ENCODE measurements around the gene ZBTB7C.

ZBTB7C gene

GRCh38 chr18:48229552-48229981, 179.6 kb downstream of the ZBTB7C start:
- DNase-seq (ENCODE audit: low spot score), result no peak
- TF ChIP-seq CTCF (IDR thresholded peaks at IDR 0.05; ENCODE audit: extremely low read depth, missing control alignments), result no peak

DNA sequence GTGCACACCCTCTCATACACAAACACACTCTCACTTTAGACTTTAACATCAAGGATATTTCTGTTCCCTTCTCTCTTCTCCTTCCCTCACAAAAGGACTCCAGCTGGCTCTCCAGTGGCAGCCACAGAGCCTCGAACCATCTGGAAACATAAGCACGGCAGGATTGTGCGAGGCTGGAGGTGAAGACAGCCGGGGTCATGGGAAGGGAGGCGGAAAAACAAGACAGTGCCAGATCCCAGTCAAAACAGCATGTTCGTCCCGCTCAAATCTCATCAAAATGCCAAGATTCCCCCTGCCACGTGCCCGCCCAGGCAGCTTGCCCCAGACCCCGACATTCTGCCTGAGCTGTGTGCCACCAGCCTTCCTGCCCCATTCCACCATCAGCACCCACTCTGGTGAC, 180.3 kb downstream of the ZBTB7C start:
- TF ChIP-seq CTCF (IDR thresholded peaks at IDR 0.05; ENCODE audit: extremely low read depth, missing control alignments), result no peak
- DNase-seq (ENCODE audit: low spot score), result no peak

DNA sequence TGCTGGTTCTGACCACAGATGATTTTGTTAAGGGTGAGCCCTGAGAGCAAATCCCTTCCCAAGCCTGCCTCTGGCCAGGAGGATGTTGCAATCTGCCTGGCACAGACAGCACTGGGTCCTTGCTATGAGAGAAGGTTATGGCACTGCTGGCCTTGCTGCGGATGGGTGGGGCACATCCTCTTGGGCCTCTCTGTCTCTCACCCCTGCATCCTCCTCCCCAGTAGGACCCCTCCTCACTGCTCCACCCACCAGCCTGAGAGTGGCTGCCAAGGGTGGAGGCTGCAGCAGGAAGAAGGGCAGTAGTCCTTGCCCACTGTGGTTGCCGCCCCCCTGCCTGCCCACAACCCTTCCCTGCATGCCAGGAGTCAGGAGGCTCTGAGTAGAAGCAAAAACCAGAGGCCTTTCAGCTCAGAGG, 180.9 kb downstream of the ZBTB7C start:
- TF ChIP-seq CTCF (IDR thresholded peaks at IDR 0.05; ENCODE audit: extremely low read depth, missing control alignments), result no peak
- DNase-seq (ENCODE audit: low spot score), result no peak

DNA sequence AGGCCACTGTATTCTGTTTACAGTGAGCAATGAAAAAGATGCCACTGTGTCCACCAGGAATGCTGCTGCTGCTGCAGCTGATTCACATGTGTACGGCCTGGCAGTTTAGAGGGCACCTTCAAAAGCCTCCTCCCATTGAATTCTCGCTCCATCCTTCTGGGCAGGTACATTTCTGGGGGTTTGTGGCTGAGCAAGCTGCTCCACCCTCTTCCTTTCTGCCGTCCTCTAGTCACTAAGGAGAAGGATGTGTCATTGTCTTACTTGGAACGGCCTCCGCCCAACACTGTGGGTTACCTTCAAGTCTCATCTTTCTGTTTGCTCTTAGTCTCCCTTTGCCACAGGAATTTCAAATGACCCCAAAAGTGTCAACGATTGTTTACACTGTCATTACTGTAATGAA, 182.0 kb downstream of the ZBTB7C start:
- no peak for TF ChIP-seq CTCF (IDR thresholded peaks at IDR 0.05; ENCODE audit: extremely low read depth, missing control alignments)
- DNase-seq (ENCODE audit: low spot score), result no peak

GRCh38 chr18:48226401-48226800, 182.8 kb downstream of the ZBTB7C start:
- DNase-seq (ENCODE audit: low spot score), result no peak
- TF ChIP-seq CTCF (IDR thresholded peaks at IDR 0.05; ENCODE audit: extremely low read depth, missing control alignments), result no peak

DNA sequence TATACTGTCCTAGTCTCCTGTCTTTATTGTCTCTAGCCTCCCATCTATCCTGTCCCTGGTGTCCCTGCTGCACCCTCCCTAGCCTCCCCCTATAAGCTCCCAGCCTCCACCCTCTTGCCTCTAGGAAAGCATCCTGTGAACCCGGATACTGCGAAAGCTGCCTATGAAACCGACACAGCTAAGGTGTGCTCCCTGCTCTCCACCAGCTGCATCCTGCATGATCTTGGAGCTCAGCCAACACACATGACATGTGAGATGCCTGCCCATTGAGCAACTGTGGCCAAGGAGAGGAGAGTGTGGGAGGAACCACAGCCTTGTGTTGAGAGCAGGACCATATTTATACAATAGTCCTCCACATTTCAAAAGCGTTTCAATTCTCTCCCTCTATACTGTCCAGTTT, 187.1 kb downstream of the ZBTB7C start:
- no peak for DNase-seq (ENCODE audit: low spot score)
- TF ChIP-seq CTCF (IDR thresholded peaks at IDR 0.05; ENCODE audit: extremely low read depth, missing control alignments), result no peak

DNA sequence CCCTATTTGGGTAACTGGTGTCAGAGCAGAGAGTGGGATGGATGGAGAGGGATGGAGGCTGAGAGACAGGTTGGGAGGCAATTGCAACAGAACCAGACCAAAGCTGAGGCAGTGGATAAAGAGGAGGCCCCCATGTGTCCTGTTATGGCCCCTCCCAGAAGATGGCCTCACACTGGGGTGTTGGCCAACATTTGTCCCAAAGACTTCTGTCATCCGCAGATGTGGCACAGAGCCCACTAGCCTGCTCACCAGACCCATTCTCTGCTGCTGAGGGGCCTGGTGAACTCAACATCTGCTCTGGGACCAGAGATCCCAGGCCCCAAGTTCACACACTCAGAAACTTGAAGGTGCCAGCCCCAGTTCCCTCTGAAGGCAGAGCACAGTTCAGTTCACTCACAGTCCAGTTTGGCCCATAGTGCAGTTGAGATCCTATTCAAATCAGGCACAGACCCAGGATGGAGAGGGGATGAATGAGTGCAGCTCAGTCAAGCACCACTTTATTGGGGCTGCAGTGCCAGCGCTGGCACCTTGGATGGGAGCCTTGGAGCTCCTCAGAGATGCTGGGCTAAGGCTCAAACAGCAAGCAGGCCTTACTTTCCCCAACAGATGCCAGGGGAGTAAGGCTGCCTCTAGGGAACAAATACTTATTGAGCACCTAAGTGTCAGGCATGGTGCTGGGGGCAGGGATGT, 189.2 kb downstream of the ZBTB7C start:
- TF ChIP-seq CTCF (IDR thresholded peaks at IDR 0.05; ENCODE audit: extremely low read depth, missing control alignments), result no peak
- DNase-seq (ENCODE audit: low spot score), result no peak
